GM23338 (cell line): Measurements from ENCODE around the gene LCA5. TPM values are rescaled to one million over a fixed set of nuclear protein-coding genes. Genes with fewer than 3 reads are reported as not detected.

ENCODE experiments used
- ATAC-seq: fragments of 200-7000 bp; cut with Tn5 transposase; 3 replicates; pipeline ENCODE4 v1.9.1; 2020
- DNase-seq: peaks from one replicate; pipeline ENCODE4 v3.0.0-alpha.2; 2015; ENCODE audit warnings: low spot score
- H2AFZ ChIP-seq: fragments of 200-600 bp; sonication (generic); 2 replicates; pipeline ENCODE4 v1.8.0; 2016; ENCODE audit warnings: antibody characterized with exemption, mild to moderate bottlenecking, moderate library complexity
- H3F3A ChIP-seq: fragments of 200-600 bp; sonication (generic); replicated peaks from 2 replicates; pipeline ENCODE4 v1.8.0; 2017; ENCODE audit warnings: antibody characterized with exemption, mixed run types, low read depth
- H3K27ac ChIP-seq: fragments of 200-600 bp; sonication (generic); 2 replicates; pipeline ENCODE4 v1.6.1; 2016; ENCODE audit warnings: low read depth
- H3K27me3 ChIP-seq: fragments of 200-600 bp; sonication (generic); 2 replicates; pipeline ENCODE4 v1.8.0; 2016; ENCODE audit warnings: mild to moderate bottlenecking, mixed run types, moderate library complexity; ENCODE audit not compliant: insufficient read depth
- H3K36me3 ChIP-seq: fragments of 200-600 bp; sonication (generic); 2 replicates; pipeline ENCODE4 v1.8.0; 2016; ENCODE audit warnings: mild to moderate bottlenecking; ENCODE audit not compliant: insufficient read depth
- H3K4me1 ChIP-seq: fragments of 200-600 bp; sonication (generic); 2 replicates; pipeline ENCODE4 v1.8.0; 2016; ENCODE audit warnings: mild to moderate bottlenecking, moderate library complexity; ENCODE audit not compliant: insufficient read depth
- H3K4me2 ChIP-seq: fragments of 200-600 bp; sonication (generic); 2 replicates; pipeline ENCODE4 v1.7.1; 2017; ENCODE audit warnings: mixed run types
- H3K4me3 ChIP-seq: fragments of 200-600 bp; sonication (generic); 2 replicates; pipeline ENCODE4 v1.6.1; 2016; ENCODE audit warnings: mixed run types
- H3K79me2 ChIP-seq: fragments of 200-600 bp; sonication (generic); replicated peaks from 2 replicates; pipeline ENCODE4 v1.8.0; 2017; ENCODE audit warnings: mild to moderate bottlenecking; ENCODE audit not compliant: insufficient read depth
- H3K9me2 ChIP-seq: fragments of 200-600 bp; sonication (generic); 2 replicates; pipeline ENCODE4 v1.8.0; 2017; ENCODE audit not compliant: insufficient read depth
- H4K20me1 ChIP-seq: fragments of 200-600 bp; sonication (generic); replicated peaks from 2 replicates; pipeline ENCODE4 v1.8.0; 2017; ENCODE audit warnings: mild to moderate bottlenecking; ENCODE audit not compliant: insufficient read depth
- H3K27ac Mint-ChIP-seq: 2 replicates; pipeline ENCODE4 v1.8.0; 2020; ENCODE audit warnings: inconsistent platforms, mild to moderate bottlenecking, moderate library complexity, mixed read lengths
- H3K27me3 Mint-ChIP-seq: 3 replicates; pipeline ENCODE4 v1.8.0; 2022; ENCODE audit warnings: low read depth, mild to moderate bottlenecking, moderate library complexity, mixed read lengths, inconsistent platforms; ENCODE audit not compliant: insufficient read depth, poor library complexity
- H3K36me3 Mint-ChIP-seq: 3 replicates; pipeline ENCODE4 v1.8.0; 2021; ENCODE audit warnings: low read depth, mild to moderate bottlenecking, inconsistent platforms, moderate library complexity, mixed read lengths
- H3K4me1 Mint-ChIP-seq: 3 replicates; pipeline ENCODE4 v1.8.0; 2020; ENCODE audit warnings: mild to moderate bottlenecking, inconsistent platforms, mixed read lengths
- H3K4me3 Mint-ChIP-seq: 3 replicates; pipeline ENCODE4 v1.8.0; 2021; ENCODE audit warnings: moderate library complexity, mild to moderate bottlenecking, inconsistent platforms, mixed read lengths
- H3K9me3 Mint-ChIP-seq: 3 replicates; pipeline ENCODE4 v1.8.0; 2020; ENCODE audit warnings: moderate library complexity, mild to moderate bottlenecking, inconsistent platforms, mixed read lengths
- CREB1 ChIP-seq: fragments of 250-450 bp; sonication (Bioruptor Pico); IDR thresholded peaks from 2 replicates; pipeline ENCODE4 v1.5.0; 2020; ENCODE audit warnings: low read depth, mild to moderate bottlenecking, moderate library complexity
- ETS1 ChIP-seq: IDR thresholded peaks from 2 replicates; pipeline ENCODE4 v1.6.1; 2016; ENCODE audit warnings: antibody characterized with exemption
- JUNB ChIP-seq: IDR thresholded peaks from one replicate; pipeline ENCODE4 v1.6.1; 2016; ENCODE audit warnings: antibody characterized with exemption; ENCODE audit not compliant: unreplicated experiment
- NANOG ChIP-seq: IDR thresholded peaks from 2 replicates; pipeline ENCODE4 v1.6.1; 2016; ENCODE audit warnings: antibody characterized with exemption, borderline replicate concordance
- POLR2AphosphoS5 ChIP-seq: IDR thresholded peaks from 2 replicates; pipeline ENCODE4 v1.6.1; 2016; ENCODE audit warnings: antibody characterized with exemption, low read depth
- REST ChIP-seq: IDR thresholded peaks from one replicate; pipeline ENCODE4 v1.6.1; 2018; ENCODE audit warnings: antibody characterized with exemption; ENCODE audit not compliant: unreplicated experiment
- STAT1 ChIP-seq: IDR thresholded peaks from one replicate; pipeline ENCODE4 v1.6.1; 2016; ENCODE audit warnings: antibody characterized with exemption; ENCODE audit not compliant: unreplicated experiment
- ZNF114 ChIP-seq: fragments of 250-450 bp; sonication (Bioruptor Pico); IDR thresholded peaks from 2 replicates; pipeline ENCODE4 v1.5.0; 2020; ENCODE audit warnings: mild to moderate bottlenecking, moderate library complexity
- ZNF331 ChIP-seq: fragments of 250-450 bp; sonication (Bioruptor Pico); IDR thresholded peaks from 2 replicates; pipeline ENCODE4 v1.5.0; 2020; ENCODE audit warnings: low read depth, mild to moderate bottlenecking, moderate library complexity
- polyA plus RNA-seq: library from polyadenylated mRNA; unstranded; fragments of >200 nt; fragmentation: Nextera tagmentation; extraction: Ambion mirVana; gene quantifications from 2 replicates; pipeline ENCODE4 v1.2.1, GENCODE V29; 2016
- total RNA-seq: library from RNA; depleted of rRNA; stranded (reverse); fragments of >200 nt; shearing (Covaris generic); gene quantifications from 2 replicates; pipeline ENCODE4 v1.2.3, GENCODE V29; 2014

LCA5 gene
- total and polyA plus RNA-seq, 2 experiments from 2014 or later: 4.2 TPM

GRCh38 chr6:79513111-79513510 lies 24.1 kb downstream of the LCA5 start (continued):
- TF ChIP-seq NANOG: no peak
- TF ChIP-seq ETS1: no peak
- no peak for TF ChIP-seq ZNF114 (CRISPR knock-in tag)
- TF ChIP-seq REST: no peak

- no peaks in the 10 kb centered on the region for H3K9me2 ChIP-seq
- H3K36me3 ChIP-seq: no peaks in the 10 kb centered on the region
- H3F3A ChIP-seq: no peaks in the 10 kb centered on the region
- no peak overlapping the region for H3K27ac ChIP-seq
- H2AFZ ChIP-seq: no peak overlapping the region
- no peaks in the 10 kb centered on the region for H3K27me3 Mint-ChIP-seq
- no peak for DNase-seq
- H3K4me2 ChIP-seq: no peak overlapping the region
- H3K4me3 ChIP-seq: no peak overlapping the region
- no peaks in the 10 kb centered on the region; the same call in 1 of the 3 replicates for H3K9me3 Mint-ChIP-seq
- no peak for ATAC-seq
- no peaks in the 10 kb centered on the region for H3K79me2 ChIP-seq
- H3K36me3 Mint-ChIP-seq: no peaks in the 10 kb centered on the region; the same call in 1 of the 3 replicates
- no peaks in the 10 kb centered on the region for H3K27me3 ChIP-seq
- H3K27ac Mint-ChIP-seq: no peak overlapping the region
- no peaks in the 10 kb centered on the region for H4K20me1 ChIP-seq
- H3K4me3 Mint-ChIP-seq: no peak overlapping the region
- H3K4me1 ChIP-seq: peaks cover 4% of the 10 kb centered on the region; the same call in 1 of the 2 replicates
- no peaks in the 10 kb centered on the region for H3K4me1 Mint-ChIP-seq
- TF ChIP-seq ETS1 (no peak), REST (no peak), STAT1 (no peak), CREB1 (CRISPR knock-in tag) (no peak), JUNB (no peak), ZNF331 (CRISPR knock-in tag) (no peak), POLR2AphosphoS5 (no peak), ZNF114 (CRISPR knock-in tag) (no peak), NANOG (no peak)
These were observed 25.2 kb downstream of the LCA5 start for GRCh38 chr6:79512014-79512413.
